IPS DF 19.7 (cell line): ENCODE results near the gene KRTAP4-12.
"Not testable (repeated sequence)": the region's sequence is repeated elsewhere in the genome, so short reads cannot be mapped to it uniquely, and the experiment has no call there.

Source experiments
- DNase-seq: peaks from one replicate; pipeline ENCODE4 v3.0.0-alpha.2; 2013; ENCODE audit warnings: low read depth, low spot score

KRTAP4-12 gene

GRCh38 chr17:41123991-41124371 lies at the start of gene KRTAP4-12:
Gene KRTAP4-12 (minus strand): TSS chr17:41124182. CDS start chr17:41124122, 60 bp downstream.
- not testable (repeated sequence) for DNase-seq

- DNase-seq = no peak
Observed at GRCh38 chr17:41171886-41172285, 47.9 kb upstream of the KRTAP4-12 start.

GRCh38 chr17:41168121-41168520 lies 44.1 kb upstream of the KRTAP4-12 start, which contains the start of gene KRTAP4-3:
Gene KRTAP4-3 (minus strand): TSS chr17:41168221. CDS start chr17:41168172, 49 bp downstream.
- no peak for DNase-seq

GRCh38 chr17:41167561-41167960 lies 43.6 kb upstream of the KRTAP4-12 start:
- no peak for DNase-seq

- DNase-seq = no peak
Observed at GRCh38 chr17:41163828-41164227, 39.8 kb upstream of the KRTAP4-12 start.

GRCh38 chr17:41160648-41161047 lies 36.7 kb upstream of the KRTAP4-12 start, which contains the start of gene KRTAP4-4:
Gene KRTAP4-4 (minus strand): TSS chr17:41160748. CDS start chr17:41160691, 57 bp downstream.
- no peak for DNase-seq

- not testable (repeated sequence) for DNase-seq
Observed at GRCh38 chr17:41160190-41160589, 36.2 kb upstream of the KRTAP4-12 start.

GRCh38 chr17:41153856-41154255 lies 29.9 kb upstream of the KRTAP4-12 start:
- DNase-seq = no peak

- no peak for DNase-seq
Observed at GRCh38 chr17:41151525-41151924, 27.5 kb upstream of the KRTAP4-12 start.

GRCh38 chr17:41150026-41150425 lies 26.0 kb upstream of the KRTAP4-12 start:
- no peak for DNase-seq

GRCh38 chr17:41149652-41149985 lies 25.6 kb upstream of the KRTAP4-12 start, which contains the start of gene KRTAP4-5:
Gene KRTAP4-5 (minus strand): TSS chr17:41149825. CDS start chr17:41149767, 58 bp downstream.
- DNase-seq = no peak

GRCh38 chr17:41148971-41149651 lies 25.1 kb upstream of the KRTAP4-12 start:
- not testable (repeated sequence) for DNase-seq

- DNase-seq = no peak
Observed at GRCh38 chr17:41147531-41148204, 23.7 kb upstream of the KRTAP4-12 start.

- DNase-seq = no peak
Observed at GRCh38 chr17:41145261-41145660, 21.3 kb upstream of the KRTAP4-12 start.

- no peak for DNase-seq
Observed at GRCh38 chr17:41144846-41145245, 20.9 kb upstream of the KRTAP4-12 start.

GRCh38 chr17:41141361-41141760 lies 17.4 kb upstream of the KRTAP4-12 start:
- DNase-seq = no peak

- DNase-seq = no peak
Observed at GRCh38 chr17:41140360-41141131, 16.6 kb upstream of the KRTAP4-12 start, which contains the start of gene KRTAP4-6. Gene KRTAP4-6 (minus strand): TSS chr17:41140544. CDS start chr17:41140487, 57 bp downstream.

- not testable (repeated sequence) for DNase-seq
Observed at GRCh38 chr17:41139865-41140264, 15.9 kb upstream of the KRTAP4-12 start.

GRCh38 chr17:41133880-41134735 lies 10.1 kb upstream of the KRTAP4-12 start:
- DNase-seq = no peak

- DNase-seq = no peak
Observed at GRCh38 chr17:41131979-41132378, 8.0 kb upstream of the KRTAP4-12 start.

- no peak for DNase-seq
Observed at GRCh38 chr17:41127371-41127770, 3.4 kb upstream of the KRTAP4-12 start.
